H1 (cell line): Measurements from ENCODE around the gene PRKCA. TPM values are rescaled to one million over a fixed set of nuclear protein-coding genes. Genes with fewer than 3 reads are reported as not detected.

Source experiments
- CTCF ChIA-PET: fragments of 300-600 bp; sonication (Branson Sonifier 250); formaldehyde crosslinking; loops from one replicate; lab custom pipeline; 2021; ENCODE audit not compliant: partially characterized antibody; lab: Charles Lee
- POLR2A ChIA-PET: fragments of 300-600 bp; sonication (Branson Sonifier 250); formaldehyde crosslinking; loops from one replicate; lab custom pipeline; 2021; ENCODE audit warnings: inconsistent platforms; ENCODE audit not compliant: partially characterized antibody; lab: Charles Lee
- DNase-seq, 2 experiments: peaks; one replicate each; pipeline versions ENCODE4 v3.0.0 to v3.0.0-alpha.2; 2010 to 2022; ENCODE audit warnings: low spot score in 2 of 2, low read depth in 1 of 2, mixed read lengths in 1 of 2
- FAIRE-seq: peaks from 2 replicates; lab custom pipeline; 2011; peaks lifted over from hg19 to GRCh38; lab: Jason Lieb, UNC
- H2AFZ ChIP-seq: 2 replicates; pipeline ENCODE4 v1.8.1; 2012; ENCODE audit warnings: low read length, inconsistent platforms
- H2AK5ac ChIP-seq: 2 replicates; pipeline ENCODE4 v1.6.1; 2013; ENCODE audit warnings: low read depth, low read length
- H2BK120ac ChIP-seq: replicated peaks from 2 replicates; pipeline ENCODE3; 2013; ENCODE audit warnings: low read depth, low read length, inconsistent platforms
- H2BK12ac ChIP-seq: 2 replicates; pipeline ENCODE4 v1.6.1; 2013; ENCODE audit warnings: low read depth, low read length
- H2BK15ac ChIP-seq: 2 replicates; pipeline ENCODE4 v1.6.1; 2013; ENCODE audit warnings: low read length
- H2BK20ac ChIP-seq: 2 replicates; pipeline ENCODE4 v1.6.1; 2013; ENCODE audit warnings: low read length
- H2BK5ac ChIP-seq: 2 replicates; pipeline ENCODE4 v1.6.1; 2013; ENCODE audit warnings: low read depth, low read length
- H3K14ac ChIP-seq: 2 replicates; pipeline ENCODE4 v1.6.1; 2013; ENCODE audit warnings: inconsistent platforms; ENCODE audit not compliant: insufficient read length
- H3K18ac ChIP-seq: 2 replicates; pipeline ENCODE4 v1.6.1; 2013; ENCODE audit warnings: low read length; ENCODE audit errors: extremely low read depth
- H3K23ac ChIP-seq: 2 replicates; pipeline ENCODE4 v1.6.1; 2013; ENCODE audit warnings: inconsistent platforms; ENCODE audit not compliant: insufficient read length
- H3K23me2 ChIP-seq: 2 replicates; pipeline ENCODE4 v1.6.1; 2013; ENCODE audit warnings: low read depth, low read length
- H3K27ac ChIP-seq: 2 replicates; pipeline ENCODE4 v1.6.1; 2011; ENCODE audit warnings: low read depth, low read length, inconsistent platforms
- H3K27me3 ChIP-seq, 4 experiments: replicated peaks in 1 of 4; 1 replicate in 1 of 4; 2 replicates in 3 of 4; pipeline versions ENCODE4 v1.6.1 to v1.8.1; 2011 to 2013; ENCODE audit warnings: low read length in 3 of 4, mild to moderate bottlenecking in 3 of 4, inconsistent platforms in 2 of 4, mixed read lengths in 2 of 4, moderate library complexity in 1 of 4; ENCODE audit not compliant: control insufficient read depth in 3 of 4, insufficient read depth in 3 of 4; ENCODE audit errors: extremely low read depth in 1 of 4
- H3K36me3 ChIP-seq, 4 experiments: 2 replicates each; pipeline versions ENCODE4 v1.6.1 to v1.8.1; 2011 to 2013; ENCODE audit warnings: mild to moderate bottlenecking in 4 of 4, low read length in 3 of 4, moderate library complexity in 2 of 4, control low read depth in 1 of 4, inconsistent platforms in 1 of 4; ENCODE audit not compliant: insufficient read depth in 4 of 4, control insufficient read depth in 2 of 4
- H3K4ac ChIP-seq: replicated peaks from 2 replicates; pipeline ENCODE3; 2013; ENCODE audit warnings: low read length, low read depth, mixed read lengths, inconsistent platforms; ENCODE audit not compliant: insufficient read length
- H3K4me1 ChIP-seq, 4 experiments: replicated peaks in 1 of 4; 1 replicate in 1 of 4; 2 replicates in 3 of 4; pipeline versions ENCODE4 v1.6.1 to v1.8.1; 2011 to 2013; ENCODE audit warnings: low read length in 3 of 4, inconsistent platforms in 2 of 4, mixed read lengths in 1 of 4; ENCODE audit not compliant: insufficient read depth in 4 of 4, control insufficient read depth in 3 of 4
- H3K4me2 ChIP-seq, 2 experiments: 2 replicates each; pipeline versions ENCODE4 v1.6.1 to v1.8.1; 2011 to 2013; ENCODE audit warnings: low read depth in 2 of 2, low read length in 2 of 2, control low read depth in 1 of 2, inconsistent platforms in 1 of 2, mild to moderate bottlenecking in 1 of 2; ENCODE audit not compliant: insufficient read depth in 1 of 2
- H3K4me3 ChIP-seq, 4 experiments: fragments of 200-600, 300-600 bp in 1 of 4; sonication (generic), shearing (Covaris generic), sonication (Bioruptor Twin) in 1 of 4; 2 replicates each; pipeline versions ENCODE4 v1.5.1 to v1.8.1; 2011 to 2016; ENCODE audit warnings: low read length in 4 of 4, low read depth in 3 of 4, control low read depth in 2 of 4, inconsistent platforms in 2 of 4, mild to moderate bottlenecking in 2 of 4, mixed read lengths in 1 of 4, moderate library complexity in 1 of 4; ENCODE audit not compliant: insufficient read depth in 2 of 4; ENCODE audit errors: extremely low read depth in 1 of 4
- H3K56ac ChIP-seq: replicated peaks from 2 replicates; pipeline ENCODE3; 2013; ENCODE audit warnings: low read depth, mild to moderate bottlenecking, mixed read lengths, low read length, inconsistent platforms; ENCODE audit not compliant: insufficient read length
- H3K79me1 ChIP-seq: 2 replicates; pipeline ENCODE4 v1.6.1; 2013; ENCODE audit warnings: low read depth, low read length, control low read depth
- H3K79me2 ChIP-seq, 2 experiments: 2 replicates each; pipeline versions ENCODE4 v1.6.1 to v1.8.1; 2012 to 2013; ENCODE audit warnings: low read length in 2 of 2, mild to moderate bottlenecking in 2 of 2, inconsistent platforms in 1 of 2; ENCODE audit not compliant: insufficient read depth in 2 of 2, control insufficient read depth in 1 of 2
- H3K9ac ChIP-seq, 4 experiments: replicated peaks in 1 of 4; 1 replicate in 1 of 4; 2 replicates in 3 of 4; pipeline versions ENCODE4 v1.6.1 to v1.8.1; 2011 to 2013; ENCODE audit warnings: low read depth in 3 of 4, low read length in 3 of 4, control low read depth in 2 of 4, mild to moderate bottlenecking in 2 of 4, moderate library complexity in 2 of 4, inconsistent platforms in 1 of 4; ENCODE audit errors: extremely low read depth in 1 of 4
- H3K9me3 ChIP-seq, 2 experiments: 2 replicates each; pipeline versions ENCODE4 v1.6.1 to v1.8.1; 2012 to 2013; ENCODE audit warnings: mild to moderate bottlenecking in 2 of 2, moderate library complexity in 2 of 2, control low read depth in 1 of 2, inconsistent platforms in 1 of 2, low read depth in 1 of 2, low read length in 1 of 2, mixed read lengths in 1 of 2; ENCODE audit not compliant: insufficient read depth in 2 of 2
- H4K20me1 ChIP-seq, 2 experiments: replicated peaks in 1 of 2; 2 replicates each; pipeline versions ENCODE3 to v1.8.1; 2011 to 2013; ENCODE audit warnings: inconsistent platforms in 2 of 2, low read length in 2 of 2, mild to moderate bottlenecking in 1 of 2; ENCODE audit not compliant: insufficient read depth in 2 of 2, control insufficient read depth in 1 of 2
- H4K5ac ChIP-seq: 2 replicates; pipeline ENCODE4 v1.6.1; 2013; ENCODE audit warnings: low read length, low read depth, mixed read lengths, inconsistent platforms; ENCODE audit not compliant: insufficient read length
- H4K8ac ChIP-seq: 2 replicates; pipeline ENCODE4 v1.8.0; 2013; ENCODE audit warnings: mild to moderate bottlenecking, moderate library complexity, low read length, inconsistent platforms; ENCODE audit not compliant: insufficient read depth; ENCODE audit errors: extremely low read depth
- H4K91ac ChIP-seq: replicated peaks from 2 replicates; pipeline ENCODE3; 2013; ENCODE audit warnings: low read length, mixed read lengths, inconsistent platforms; ENCODE audit not compliant: insufficient read length
- HDAC2 ChIP-seq, 2 experiments: fragments of 300-600 bp in 1 of 2; sonication (generic) in 1 of 2; IDR thresholded peaks; 2 replicates each; pipeline ENCODE4 v1.6.1; 2011 to 2012; ENCODE audit warnings: low read depth in 2 of 2, low read length in 2 of 2, mild to moderate bottlenecking in 2 of 2, moderate library complexity in 2 of 2, borderline replicate concordance in 1 of 2, inconsistent platforms in 1 of 2
- KDM5A ChIP-seq: fragments of 200-600 bp; IDR thresholded peaks from 2 replicates; pipeline ENCODE4 v1.7.1; 2012; ENCODE audit warnings: mild to moderate bottlenecking, low read length, inconsistent platforms, mixed read lengths
- polyA plus RNA-seq, 7 experiments: library from polyadenylated mRNA; depleted of rRNA in 3 of 7; stranded (reverse) in 5 of 7; unstranded in 2 of 7; fragments of >200 nt in 5 of 7; fragments of 200-250 nt in 2 of 7; gene quantifications; 1 replicate in 5 of 7; 2 replicates in 1 of 7; 4 replicates in 1 of 7; pipeline versions ENCODE4 v1.2.1 to v1.2.3, GENCODE V29; 2011 to 2013; ENCODE audit warnings: missing spikeins in 2 of 7, mixed read lengths in 2 of 7
- total RNA-seq: library from RNA; stranded (reverse); fragmentation: NEBNext Ultra II Directional; extraction: Animal tissue kit (Norgen Biotek cat#: 25700); gene quantifications from 2 replicates; pipeline ENCODE4 v1.2.1, GENCODE V29; 2021

PRKCA gene
- total and polyA plus RNA-seq, 2 of the 8 experiments (the other 6 are each of a cell fraction or from before 2014, with no cell fraction given): 5.8 to 17.8 TPM

DNA sequence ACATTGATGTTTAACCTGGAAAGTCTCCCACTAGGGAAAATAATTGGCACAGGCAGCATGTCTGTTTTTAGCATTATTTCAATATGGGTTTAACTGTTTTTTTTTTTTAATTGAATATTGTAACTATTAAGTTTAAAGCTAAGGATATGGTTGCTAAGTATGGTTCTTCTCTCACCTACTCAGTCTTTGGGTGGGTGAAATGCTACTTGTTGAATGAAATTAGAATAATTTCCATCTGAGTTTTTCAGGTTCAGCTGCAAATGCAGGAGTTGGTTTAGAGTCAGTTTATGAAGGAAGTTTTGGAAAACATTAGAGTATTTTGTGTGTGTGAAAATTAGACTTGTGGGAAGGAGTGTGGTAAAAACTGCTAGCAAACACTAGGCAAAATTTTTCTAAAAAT is 93.5 kb downstream of the PRKCA start:
- no peaks in the 10 kb centered on the region; the same call in 1 of the 2 replicates for H3K79me1 ChIP-seq
- H3K56ac ChIP-seq: no peak overlapping the region
- ChIA-PET POLR2A (no interaction called here), CTCF (no interaction called here)
- H2BK20ac ChIP-seq: no peak overlapping the region
- H4K8ac ChIP-seq: no peak overlapping the region
- no peak overlapping the region for H3K14ac ChIP-seq
- H2BK12ac ChIP-seq: no peak overlapping the region
- H2AFZ ChIP-seq: no peak overlapping the region
- H3K36me3 ChIP-seq: no peaks in the 10 kb centered on the region
- H4K91ac ChIP-seq: no peak overlapping the region
- H3K4me2 ChIP-seq: no peak overlapping the region
- no peak overlapping the region for H3K4ac ChIP-seq
- no peak overlapping the region for H4K5ac ChIP-seq
- H3K9me3 ChIP-seq: no peaks in the 10 kb centered on the region
- H3K9ac ChIP-seq: no peak overlapping the region
- H3K79me2 ChIP-seq: peaks cover 0 to under 1% of the 10 kb centered on the region in 2 experiments; a peak in 2 of 4 replicates
- H2BK120ac ChIP-seq: no peak overlapping the region
- H2BK5ac ChIP-seq: no peak overlapping the region
- H3K23ac ChIP-seq: no peak overlapping the region
- H3K18ac ChIP-seq: no peak overlapping the region
- H2BK15ac ChIP-seq: no peak overlapping the region
- DNase-seq: no peak
- H3K4me3 ChIP-seq: no peak overlapping the region
- no peak overlapping the region for H2AK5ac ChIP-seq
- FAIRE-seq: no peak
- H3K27me3 ChIP-seq: no peaks in the 10 kb centered on the region
- TF ChIP-seq KDM5A (no peak), HDAC2 (IDR thresholded peaks at IDR 0.05; ENCODE audit: borderline replicate concordance in 1 of 2, low read depth in 2 of 2, low read length in 2 of 2) (no peak)
- no peak overlapping the region for H3K27ac ChIP-seq
- H3K4me1 ChIP-seq: no peaks in the 10 kb centered on the region; a peak in 1 of 7 replicates
- H3K23me2 ChIP-seq: no peaks in the 10 kb centered on the region
- no peaks in the 10 kb centered on the region for H4K20me1 ChIP-seq
